Small intestine (tissue), 7 donors: ENCODE measurements around the gene TICRR. TPM values are rescaled to one million over a fixed set of nuclear protein-coding genes. Genes with fewer than 3 reads are reported as not detected.

Experiments
- DNase-seq, 2 donors: peaks; one replicate each; pipeline versions ENCODE4 v3.0.0 to v3.0.0-alpha.2; 2013
- FAIRE-seq: peaks from 2 replicates; lab custom pipeline; 2012; peaks lifted over from hg19 to GRCh38; lab: Jason Lieb, UNC
- H3K27ac ChIP-seq, 3 donors: one replicate each; pipeline ENCODE4 v1.5.1; 2013; ENCODE audit warnings: low read length in 2 of 3, mild to moderate bottlenecking in 2 of 3, control low read depth in 1 of 3, inconsistent platforms in 1 of 3, low read depth in 1 of 3, moderate library complexity in 1 of 3
- H3K27me3 ChIP-seq, 3 donors: one replicate each; pipeline ENCODE4 v1.6.1; 2013; ENCODE audit warnings: low read length in 3 of 3, inconsistent platforms in 1 of 3; ENCODE audit not compliant: control insufficient read depth in 3 of 3, insufficient read depth in 3 of 3
- H3K36me3 ChIP-seq, 3 donors: one replicate each; pipeline ENCODE4 v1.6.1; 2013; ENCODE audit warnings: low read length in 3 of 3, inconsistent platforms in 1 of 3, low read depth in 1 of 3, mild to moderate bottlenecking in 1 of 3, moderate library complexity in 1 of 3; ENCODE audit not compliant: control insufficient read depth in 3 of 3, insufficient read depth in 2 of 3
- H3K4me1 ChIP-seq, 3 donors: one replicate each; pipeline ENCODE4 v1.6.1; 2013; ENCODE audit warnings: low read length in 2 of 3, inconsistent platforms in 1 of 3, low read depth in 1 of 3, mild to moderate bottlenecking in 1 of 3, moderate library complexity in 1 of 3; ENCODE audit not compliant: control insufficient read depth in 3 of 3, insufficient read depth in 2 of 3
- H3K4me3 ChIP-seq, 3 donors: one replicate each; pipeline ENCODE4 v1.5.1; 2013; ENCODE audit warnings: low read length in 3 of 3, control low read depth in 1 of 3, inconsistent platforms in 1 of 3, low read depth in 1 of 3, mild to moderate bottlenecking in 1 of 3, moderate library complexity in 1 of 3
- H3K9me3 ChIP-seq, 2 donors: one replicate each; pipeline ENCODE4 v1.6.1; 2013; ENCODE audit warnings: low read depth in 1 of 2, low read length in 1 of 2; ENCODE audit not compliant: control insufficient read depth in 2 of 2, insufficient read depth in 1 of 2
- WGBS, 3 donors: extraction: QIAGEN DNeasy Blood & Tissue Kit; methylation state at CpG; one replicate each; pipeline ENCODE4 v1.1.7; 2013; 5-methylcytosine and 5-hydroxymethylcytosine counted together
- polyA plus RNA-seq, 4 donors: library from polyadenylated mRNA; stranded (reverse) in 3 of 4; unstranded in 1 of 4; fragments of 200-250 nt in 3 of 4; fragments of 120-200 nt in 1 of 4; gene quantifications; one replicate each; pipeline versions ENCODE4 v1.2.1 to v1.2.3, GENCODE V29; 2013
- donor health status: healthy with polysubstance abuse.
- donor health status: control.
- donor health status: control.
- donor health status: Bipolar disorder and iron deficiency.
- donor health status: healthy.

TICRR gene
- polyA plus RNA-seq, 4 donors = 0.22 to 4.1 (median 3.7) TPM; not detected in 1

DNA sequence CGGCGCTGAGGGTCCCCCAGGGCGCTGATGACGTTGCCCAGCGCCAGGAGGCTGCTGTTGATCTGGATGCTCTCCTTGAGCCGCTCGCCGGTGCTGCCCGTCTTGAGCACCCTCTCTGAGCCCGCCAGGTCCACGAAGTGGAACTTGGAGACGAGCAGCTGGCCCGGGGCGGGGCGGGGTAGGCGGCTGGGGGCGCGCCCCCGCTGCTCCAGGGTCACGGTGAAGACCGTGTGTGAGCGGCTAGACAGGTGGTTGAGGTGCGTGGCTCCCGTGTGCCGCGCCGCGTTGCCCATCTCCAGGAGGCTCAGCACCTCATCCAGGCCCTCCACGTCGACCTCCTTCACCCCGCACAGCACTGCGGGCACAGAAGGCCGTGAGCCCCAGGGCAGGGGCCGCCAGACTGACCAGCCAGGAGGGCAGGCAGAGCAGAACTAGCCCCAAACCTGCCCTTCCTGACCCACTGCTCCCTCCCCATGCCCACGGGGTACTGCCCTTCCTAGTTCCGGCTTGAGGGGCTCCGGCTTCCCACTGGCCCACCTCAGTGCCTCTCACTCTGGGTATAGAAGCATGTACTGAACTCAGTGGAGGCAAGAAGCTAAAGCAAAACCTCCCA lies 73.8 kb downstream of the TICRR start:
- DNase-seq (no peak), FAIRE-seq (no peak)
- H3K36me3 ChIP-seq = peaks cover 0 to 9% (median 0%) of the 10 kb centered on the region in 3 donors
- H3K27ac ChIP-seq = no peak overlapping the region
- WGBS, 3 donors = 87 to 97% (median 94%) methylated on average over 35 to 37 of the region's 37 CpGs
- no peak overlapping the region for H3K4me3 ChIP-seq
- peaks cover 0 to 8% (median 2%) of the 10 kb centered on the region in 3 donors for H3K27me3 ChIP-seq
- H3K9me3 ChIP-seq = no peaks in the 10 kb centered on the region
- H3K4me1 ChIP-seq = no peaks in the 10 kb centered on the region

- Histone ChIP-seq H3K4me1 (no peaks in the 10 kb centered on the region), H3K27ac (no peak overlapping the region), H3K4me3 (no peak overlapping the region), H3K27me3 (peaks cover 0 to 14% (median 2%) of the 10 kb centered on the region in 3 donors), H3K36me3 (peaks cover 0 to 9% (median 0%) of the 10 kb centered on the region in 3 donors), H3K9me3 (no peaks in the 10 kb centered on the region)
- DNase-seq = no peak
- 92 to 95% (median 94%) methylated on average over 15 of the region's 15 CpGs for WGBS, 3 donors
- FAIRE-seq = no peak
Observed at GRCh38 chr15:89649716-89650115, 74.4 kb downstream of the TICRR start.

DNA sequence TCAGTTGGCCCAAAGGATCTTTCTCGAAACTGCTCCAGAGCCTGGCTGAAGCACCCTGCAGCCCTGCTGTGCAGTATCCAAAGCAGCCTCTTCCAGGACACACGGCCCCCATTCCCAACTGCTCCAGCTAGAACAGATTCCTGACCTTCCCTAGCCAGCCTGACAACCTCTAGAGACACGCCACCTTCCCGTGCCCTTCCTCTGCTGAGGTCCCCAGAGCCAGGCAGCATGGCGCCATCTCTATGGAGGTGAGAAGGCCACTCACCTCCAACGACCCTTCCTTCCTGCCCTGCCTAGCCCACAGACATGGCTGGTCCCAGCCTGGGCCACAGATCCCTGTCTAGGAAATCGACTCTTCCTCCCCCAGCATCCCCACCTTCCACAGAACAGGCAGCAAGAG lies 76.9 kb downstream of the TICRR start:
- DNase-seq = no peak
- no peak for FAIRE-seq

GRCh38 chr15:89652666-89653065 lies 77.4 kb downstream of the TICRR start:
- Histone ChIP-seq H3K36me3 (no peaks in the 10 kb centered on the region), H3K27me3 (peaks cover 0 to 31% (median 2%) of the 10 kb centered on the region in 3 donors), H3K4me3 (no peak overlapping the region), H3K9me3 (no peaks in the 10 kb centered on the region), H3K4me1 (no peaks in the 10 kb centered on the region), H3K27ac (no peak overlapping the region)
- DNase-seq = no peak
- 75 to 80% (median 75%) methylated on average over 16 of the region's 16 CpGs for WGBS, 3 donors
- no peak for FAIRE-seq

More for the DNA sequence above, 76.9 kb downstream of the TICRR start:
- no peak overlapping the region for H3K4me3 ChIP-seq
- no peaks in the 10 kb centered on the region for H3K4me1 ChIP-seq
- H3K27ac ChIP-seq = no peak overlapping the region
- no peaks in the 10 kb centered on the region for H3K9me3 ChIP-seq
- 72 to 86% (median 79%) methylated on average over 7 of the region's 7 CpGs for WGBS, 3 donors
- H3K27me3 ChIP-seq = peaks cover 0 to 31% (median 2%) of the 10 kb centered on the region in 3 donors
- H3K36me3 ChIP-seq = no peaks in the 10 kb centered on the region

- FAIRE-seq = no peak
- WGBS, 3 donors = 95 to 100% (median 100%) methylated on average over 2 of the region's 2 CpGs
Observed at GRCh38 chr15:89653578-89653977, 78.3 kb downstream of the TICRR start.

GRCh38 chr15:89654301-89654761 lies 79.1 kb downstream of the TICRR start:
- no peak overlapping the region for H3K27ac ChIP-seq
- H3K9me3 ChIP-seq = no peaks in the 10 kb centered on the region
- 41 to 58% (median 51%) methylated on average over 13 to 14 of the region's 14 CpGs for WGBS, 3 donors
- FAIRE-seq (no peak), DNase-seq (no peak)
- H3K27me3 ChIP-seq = peaks cover 0 to 31% (median 2%) of the 10 kb centered on the region in 3 donors
- no peaks in the 10 kb centered on the region for H3K36me3 ChIP-seq
- H3K4me1 ChIP-seq = no peaks in the 10 kb centered on the region
- H3K4me3 ChIP-seq = peak overlapping the region; percentile 17 to 57 (median 50)

More at GRCh38 chr15:89653578-89653977, 78.3 kb downstream of the TICRR start:
- Histone ChIP-seq H3K36me3 (no peaks in the 10 kb centered on the region), H3K27ac (no peak overlapping the region), H3K4me1 (no peaks in the 10 kb centered on the region), H3K4me3 (no peak overlapping the region), H3K27me3 (peaks cover 0 to 31% (median 2%) of the 10 kb centered on the region in 3 donors), H3K9me3 (no peaks in the 10 kb centered on the region)
- DNase-seq = no peak

DNA sequence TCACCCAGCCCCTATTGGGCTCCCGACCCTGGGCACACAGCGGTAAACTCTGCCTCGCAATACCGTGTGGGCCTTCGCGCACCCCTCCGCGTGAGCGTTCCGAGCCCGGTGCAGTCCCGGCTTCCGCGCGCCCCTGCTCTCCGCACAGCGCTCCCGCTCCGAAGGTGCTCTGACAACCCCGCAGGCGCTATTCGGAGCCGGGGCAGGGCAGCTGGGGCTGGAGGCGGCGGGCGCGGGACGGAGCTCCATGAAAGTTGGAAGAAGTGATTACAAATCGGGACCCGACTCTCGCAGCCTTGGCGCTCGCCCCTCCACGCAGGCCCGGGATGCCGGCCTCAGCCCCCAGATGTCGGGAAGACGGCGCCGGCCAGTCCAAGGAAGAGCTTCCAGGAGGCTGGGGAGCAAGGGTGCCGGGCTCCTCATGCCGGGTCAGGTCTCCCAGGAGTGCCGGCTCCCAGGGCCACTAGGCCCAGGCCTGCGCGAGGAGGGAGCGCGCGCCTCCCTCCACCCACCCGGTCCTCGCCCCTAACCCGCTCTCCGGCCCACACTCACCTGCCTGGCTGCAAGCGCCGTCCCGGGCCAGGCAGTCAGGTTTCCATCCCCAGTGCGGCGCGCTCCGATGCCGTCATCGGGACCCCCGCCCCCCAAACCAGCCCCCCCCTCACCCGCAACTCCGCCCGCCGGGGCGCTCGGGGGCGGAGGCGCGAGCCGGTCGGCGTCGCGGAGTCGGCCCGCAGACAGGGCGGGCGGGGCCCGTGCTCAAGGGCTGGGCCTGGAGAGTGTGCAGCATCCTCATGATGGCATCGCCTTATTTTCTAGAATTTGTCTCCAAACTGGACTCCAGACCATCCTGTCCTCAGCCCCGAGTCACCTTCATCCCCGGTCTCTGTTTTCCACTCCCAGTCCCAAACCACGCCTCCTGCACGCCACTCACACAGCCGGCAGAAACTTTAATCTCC lies 79.9 kb downstream of the TICRR start, which contains the start of gene KIF7:
KIF7 (minus strand) TSS at position 621 of the 959 bp plus-strand sequence. CDS start 2,537 bp downstream, outside the sequence.
- Histone ChIP-seq H3K4me3 (peak within 1 kb of the TSS; percentile 17 to 57 (median 50)), H3K27me3 (peaks cover 0 to 31% (median 2%) of the 10 kb centered on the region in 3 donors), H3K36me3 (no peaks in the 10 kb centered on the region), H3K4me1 (no peaks in the 10 kb centered on the region), H3K9me3 (no peaks in the 10 kb centered on the region), H3K27ac (no peak within 1 kb of the TSS)
- DNase-seq (peak in 1 of 2 donors; percentile 51), FAIRE-seq (no peak)
- 1 to 2% (median 1%) methylated on average over 71 to 87 of the region's 87 CpGs for WGBS, 3 donors
